ENCODE data around the gene MRPL37. TPM values are rescaled to one million over a fixed set of nuclear protein-coding genes. Genes with fewer than 3 reads are reported as not detected.

Gene MRPL37
- total and polyA plus RNA-seq, 8 donors = 17.5 to 49.2 (median 35.1) TPM

GRCh38 chr1:54172614-54173599 lies 27.1 kb upstream of the MRPL37 start:
- intact Hi-C loops (cut with DNase I) = no loop called here
- FAIRE-seq (no peak), DNase-seq (no peak), ATAC-seq (no peak)
- no peak overlapping the region for H3K27ac ChIP-seq
- H3K9me3 ChIP-seq = no peaks in the 10 kb centered on the region
- no peaks in the 10 kb centered on the region for H3K4me1 ChIP-seq
- H3K27me3 ChIP-seq = no peaks in the 10 kb centered on the region
- H3K36me3 ChIP-seq = no peaks in the 10 kb centered on the region
- TF ChIP-seq CTCF (IDR thresholded peaks at IDR 0.05) = no peak
- no peak overlapping the region for H3K4me3 ChIP-seq
- 78 to 85% methylated on average over 10 of the region's 10 CpGs for WGBS, 2 donors

- DNase-seq = no peak
- no peaks in the 10 kb centered on the region for H3K4me1 ChIP-seq
- no peaks in the 10 kb centered on the region for H3K36me3 ChIP-seq
- H3K27ac ChIP-seq = no peak overlapping the region
- H3K27me3 ChIP-seq = no peaks in the 10 kb centered on the region
- no peak for TF ChIP-seq CTCF (IDR thresholded peaks at IDR 0.05)
- WGBS, 2 donors = 81 to 83% methylated on average over 9 of the region's 9 CpGs
- no peak for ATAC-seq
- FAIRE-seq = no peak
- no peak overlapping the region for H3K4me3 ChIP-seq
- no peaks in the 10 kb centered on the region for H3K9me3 ChIP-seq
- intact Hi-C loops (cut with DNase I) = no loop called here
These were observed 26.3 kb upstream of the MRPL37 start for GRCh38 chr1:54173681-54174080.

GRCh38 chr1:54174106-54174505 lies 25.9 kb upstream of the MRPL37 start:
- DNase-seq = no peak
- ATAC-seq = no peak
- Histone ChIP-seq H3K27me3 (no peaks in the 10 kb centered on the region), H3K27ac (no peak overlapping the region), H3K9me3 (no peaks in the 10 kb centered on the region), H3K4me3 (no peak overlapping the region), H3K36me3 (no peaks in the 10 kb centered on the region), H3K4me1 (no peaks in the 10 kb centered on the region)
- FAIRE-seq = no peak
- TF ChIP-seq CTCF (IDR thresholded peaks at IDR 0.05) = no peak
- WGBS, 2 donors = 83 to 87% methylated on average over 4 of the region's 4 CpGs
- intact Hi-C loops (cut with DNase I) = no loop called here

GRCh38 chr1:54176621-54177327 lies 23.2 kb upstream of the MRPL37 start:
- Histone ChIP-seq H3K4me1 (no peaks in the 10 kb centered on the region), H3K27ac (no peak overlapping the region), H3K27me3 (no peaks in the 10 kb centered on the region), H3K9me3 (no peaks in the 10 kb centered on the region), H3K4me3 (no peak overlapping the region), H3K36me3 (no peaks in the 10 kb centered on the region)
- DNase-seq (no peak), FAIRE-seq (no peak), ATAC-seq (no peak)
- no peak for TF ChIP-seq CTCF (IDR thresholded peaks at IDR 0.05)
- WGBS, 2 donors = 93 to 96% methylated on average over 6 of the region's 6 CpGs
- intact Hi-C loops (cut with DNase I) = no loop called here
